ENCODE measurements around the gene WDR88.

DNA sequence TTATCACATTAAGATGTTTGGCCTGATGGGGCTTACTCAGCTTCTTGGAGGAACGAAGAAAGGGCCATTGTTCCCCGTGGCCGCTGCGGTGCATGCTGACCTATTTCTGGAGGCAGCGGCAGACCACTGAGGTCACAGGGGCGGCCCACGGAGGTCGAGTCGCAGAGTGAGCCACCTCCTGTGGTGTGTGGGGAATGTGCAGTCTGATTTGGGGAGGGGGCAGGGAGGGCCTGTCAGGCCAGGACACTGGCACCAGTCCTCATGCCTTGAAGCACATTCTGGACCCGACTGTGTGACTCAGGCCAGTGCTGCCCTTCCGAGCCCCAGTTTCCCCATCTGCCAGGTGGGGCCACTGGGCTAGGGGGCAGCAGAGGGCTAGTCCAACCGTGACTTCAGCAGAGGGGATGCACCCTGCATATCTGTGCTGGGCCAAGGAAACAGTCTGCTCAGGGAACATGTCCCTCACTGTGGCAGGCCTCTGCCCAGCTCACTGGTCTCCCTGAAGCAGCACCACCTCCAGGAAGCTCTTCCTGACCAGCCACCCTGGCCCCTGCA lies 87.4 kb downstream of the WDR88 start:
- TF ChIP-seq, protein P1, sequence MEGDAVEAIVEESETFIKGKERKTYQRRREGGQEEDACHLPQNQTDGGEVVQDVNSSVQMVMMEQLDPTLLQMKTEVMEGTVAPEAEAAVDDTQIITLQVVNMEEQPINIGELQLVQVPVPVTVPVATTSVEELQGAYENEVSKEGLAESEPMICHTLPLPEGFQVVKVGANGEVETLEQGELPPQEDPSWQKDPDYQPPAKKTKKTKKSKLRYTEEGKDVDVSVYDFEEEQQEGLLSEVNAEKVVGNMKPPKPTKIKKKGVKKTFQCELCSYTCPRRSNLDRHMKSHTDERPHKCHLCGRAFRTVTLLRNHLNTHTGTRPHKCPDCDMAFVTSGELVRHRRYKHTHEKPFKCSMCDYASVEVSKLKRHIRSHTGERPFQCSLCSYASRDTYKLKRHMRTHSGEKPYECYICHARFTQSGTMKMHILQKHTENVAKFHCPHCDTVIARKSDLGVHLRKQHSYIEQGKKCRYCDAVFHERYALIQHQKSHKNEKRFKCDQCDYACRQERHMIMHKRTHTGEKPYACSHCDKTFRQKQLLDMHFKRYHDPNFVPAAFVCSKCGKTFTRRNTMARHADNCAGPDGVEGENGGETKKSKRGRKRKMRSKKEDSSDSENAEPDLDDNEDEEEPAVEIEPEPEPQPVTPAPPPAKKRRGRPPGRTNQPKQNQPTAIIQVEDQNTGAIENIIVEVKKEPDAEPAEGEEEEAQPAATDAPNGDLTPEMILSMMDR (IDR thresholded peaks at IDR 0.05): peak; percentile 46
- no peak for TF ChIP-seq ZFX (IDR thresholded peaks at IDR 0.05; ENCODE audit: borderline replicate concordance)

Data from 22Rv1 (cell line).